ENCODE measurements around the gene PSTPIP1. TPM values are rescaled to one million over a fixed set of nuclear protein-coding genes. Genes with fewer than 3 reads are reported as not detected.

Gene PSTPIP1
- total and polyA plus RNA-seq, 2 of the 13 experiments (the other 11 are each of a cell fraction or from before 2014, with no cell fraction given) = 4.4 to 8.7 TPM

DNA sequence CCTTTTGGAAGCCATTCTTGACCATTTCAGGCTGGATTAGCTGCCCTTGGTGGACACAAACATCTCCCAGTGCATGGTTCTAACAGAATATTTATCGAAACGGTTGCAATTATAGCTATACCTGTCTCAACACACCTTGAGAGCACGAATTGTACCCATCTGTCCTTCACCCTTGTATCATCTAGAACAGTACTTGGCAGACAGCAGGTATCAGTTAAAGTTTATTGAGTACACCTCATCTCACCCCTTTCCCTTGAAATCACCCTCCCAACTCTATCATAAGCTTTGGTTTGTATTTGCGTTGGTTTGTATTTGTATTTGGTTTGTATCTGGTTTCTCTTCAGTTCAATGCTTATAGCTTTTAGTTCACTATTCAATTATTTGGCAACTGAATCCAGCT is 63.5 kb downstream of the PSTPIP1 start (continued):
- TF ChIP-seq, protein P1, sequence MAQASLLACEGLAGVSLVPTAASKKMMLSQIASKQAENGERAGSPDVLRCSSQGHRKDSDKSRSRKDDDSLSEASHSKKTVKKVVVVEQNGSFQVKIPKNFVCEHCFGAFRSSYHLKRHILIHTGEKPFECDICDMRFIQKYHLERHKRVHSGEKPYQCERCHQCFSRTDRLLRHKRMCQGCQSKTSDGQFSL (CRISPR knock-in tag; IDR thresholded peaks at IDR 0.05) = no peak
- TF ChIP-seq PTBP1 (IDR thresholded peaks at IDR 0.05; ENCODE audit: low read depth, low read length, poor library complexity, severe bottlenecking) (no peak), ZBTB20 (CRISPR knock-in tag; IDR thresholded peaks at IDR 0.05; ENCODE audit: borderline replicate concordance, low read depth) (no peak), GZF1 (CRISPR knock-in tag; IDR thresholded peaks at IDR 0.05) (no peak), CAMTA2 (CRISPR knock-in tag; IDR thresholded peaks at IDR 0.05; ENCODE audit: borderline replicate concordance) (no peak)

DNA sequence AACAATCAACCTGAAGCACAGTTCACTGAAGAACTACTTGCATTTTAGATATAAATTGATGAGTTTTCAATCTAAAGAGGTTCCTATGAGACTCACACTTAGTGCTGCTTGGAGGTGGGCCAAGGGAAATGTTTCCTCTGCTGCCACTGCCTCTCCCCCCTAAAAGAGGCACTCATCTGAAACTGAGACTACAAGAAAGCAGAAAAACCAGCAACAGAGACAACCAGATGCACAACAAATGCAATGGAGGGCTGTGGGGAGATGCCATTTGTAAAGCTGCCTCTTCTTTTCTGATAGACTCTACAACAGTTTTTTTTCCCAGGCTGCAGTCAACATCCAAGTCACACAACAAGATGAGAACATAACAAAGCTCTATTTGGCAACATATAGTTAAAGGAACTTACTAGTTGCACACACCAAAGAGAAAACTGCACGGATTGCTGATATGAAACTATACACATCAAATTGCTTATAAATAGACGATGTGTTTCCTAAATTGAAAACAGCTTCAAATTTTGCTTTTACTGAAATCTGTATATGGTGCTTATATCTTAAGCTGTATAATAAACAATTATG is 64.9 kb downstream of the PSTPIP1 start:
- Histone ChIP-seq H3K27me3 (ENCODE audit: control insufficient read depth in 1 of 2, insufficient read depth in 2 of 2, low read length in 2 of 2) (no peaks in the 10 kb centered on the region), H3K4me2 (ENCODE audit: low read depth, low read length) (no peak overlapping the region), H2AFZ (ENCODE audit: low read length) (no peak overlapping the region), H3K9me3 (ENCODE audit: low read length) (no peaks in the 10 kb centered on the region), H4K20me1 (ENCODE audit: insufficient read depth, low read length) (peaks cover 17% of the 10 kb centered on the region), H3K79me2 (ENCODE audit: insufficient read depth, low read length) (peaks cover 17% of the 10 kb centered on the region), H3K36me3 (replicated peaks in 1 of 2; ENCODE audit: control insufficient read depth in 1 of 2, insufficient read depth in 2 of 2, low read length in 2 of 2) (0 out of 5 replicates have a peak, but pooled peaks cover 1 to 3% of the 10 kb centered on the region in 2 experiments), H3K9ac (ENCODE audit: insufficient read depth, low read depth, low read length) (no peak overlapping the region), H3K4me3 (replicated peaks in 1 of 3; ENCODE audit: insufficient read depth in 1 of 3, low read depth in 2 of 3, low read length in 3 of 3) (no peak overlapping the region), H3K27ac (ENCODE audit: extremely low read length, insufficient read depth, low read length) (no peak overlapping the region), H3K4me1 (ENCODE audit: insufficient read depth, low read length) (peaks cover 29% of the 10 kb centered on the region)
- WGBS (ENCODE audit: low lambda C conversion rate) = 96% methylated on average over 2 of the region's 2 CpGs
- ChIA-PET POLR2A (interaction anchor here (2.3 kb wide), 1 partner anchor 11 kb away, joined by 7 read pairs; the partner anchor contains the start of gene TSPAN3), CTCF (ENCODE audit: low intra/inter-chr PET ratio, low total read pairs) (no interaction called here)
- in situ Hi-C loops (cut with HindIII; ENCODE audit: extremely low pct_ligation_motif_present, low pct_unique_long_range_greater_than_20kb) = no loop called here
- FAIRE-seq (no peak), ATAC-seq (no peak), DNase-seq (ENCODE audit: low spot score) (no peak)
- TF ChIP-seq SMARCE1 (IDR thresholded peaks at IDR 0.05; ENCODE audit: borderline replicate concordance) (no peak), ZNF510 (CRISPR knock-in tag; IDR thresholded peaks at IDR 0.05; ENCODE audit: low read depth) (no peak), HMG20A (CRISPR knock-in tag; IDR thresholded peaks at IDR 0.05; ENCODE audit: borderline replicate concordance) (no peak), NFE2 (CRISPR knock-in tag; IDR thresholded peaks at IDR 0.05) (no peak), ZNF761 (CRISPR knock-in tag; conservative IDR thresholded peaks at IDR 0.05) (no peak)
- TF ChIP-seq, protein P2, sequence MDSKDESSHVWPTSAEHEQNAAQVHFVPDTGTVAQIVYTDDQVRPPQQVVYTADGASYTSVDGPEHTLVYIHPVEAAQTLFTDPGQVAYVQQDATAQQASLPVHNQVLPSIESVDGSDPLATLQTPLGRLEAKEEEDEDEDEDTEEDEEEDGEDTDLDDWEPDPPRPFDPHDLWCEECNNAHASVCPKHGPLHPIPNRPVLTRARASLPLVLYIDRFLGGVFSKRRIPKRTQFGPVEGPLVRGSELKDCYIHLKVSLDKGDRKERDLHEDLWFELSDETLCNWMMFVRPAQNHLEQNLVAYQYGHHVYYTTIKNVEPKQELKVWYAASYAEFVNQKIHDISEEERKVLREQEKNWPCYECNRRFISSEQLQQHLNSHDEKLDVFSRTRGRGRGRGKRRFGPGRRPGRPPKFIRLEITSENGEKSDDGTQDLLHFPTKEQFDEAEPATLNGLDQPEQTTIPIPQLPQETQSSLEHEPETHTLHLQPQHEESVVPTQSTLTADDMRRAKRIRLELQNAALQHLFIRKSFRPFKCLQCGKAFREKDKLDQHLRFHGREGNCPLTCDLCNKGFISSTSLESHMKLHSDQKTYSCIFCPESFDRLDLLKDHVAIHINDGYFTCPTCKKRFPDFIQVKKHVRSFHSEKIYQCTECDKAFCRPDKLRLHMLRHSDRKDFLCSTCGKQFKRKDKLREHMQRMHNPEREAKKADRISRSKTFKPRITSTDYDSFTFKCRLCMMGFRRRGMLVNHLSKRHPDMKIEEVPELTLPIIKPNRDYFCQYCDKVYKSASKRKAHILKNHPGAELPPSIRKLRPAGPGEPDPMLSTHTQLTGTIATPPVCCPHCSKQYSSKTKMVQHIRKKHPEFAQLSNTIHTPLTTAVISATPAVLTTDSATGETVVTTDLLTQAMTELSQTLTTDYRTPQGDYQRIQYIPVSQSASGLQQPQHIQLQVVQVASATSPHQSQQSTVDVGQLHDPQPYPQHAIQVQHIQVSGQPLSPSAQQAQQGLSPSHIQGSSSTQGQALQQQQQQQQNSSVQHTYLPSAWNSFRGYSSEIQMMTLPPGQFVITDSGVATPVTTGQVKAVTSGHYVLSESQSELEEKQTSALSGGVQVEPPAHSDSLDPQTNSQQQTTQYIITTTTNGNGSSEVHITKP (CRISPR knock-in tag; IDR thresholded peaks at IDR 0.05; ENCODE audit: low read depth) = no peak
- TF ChIP-seq, protein P3, sequence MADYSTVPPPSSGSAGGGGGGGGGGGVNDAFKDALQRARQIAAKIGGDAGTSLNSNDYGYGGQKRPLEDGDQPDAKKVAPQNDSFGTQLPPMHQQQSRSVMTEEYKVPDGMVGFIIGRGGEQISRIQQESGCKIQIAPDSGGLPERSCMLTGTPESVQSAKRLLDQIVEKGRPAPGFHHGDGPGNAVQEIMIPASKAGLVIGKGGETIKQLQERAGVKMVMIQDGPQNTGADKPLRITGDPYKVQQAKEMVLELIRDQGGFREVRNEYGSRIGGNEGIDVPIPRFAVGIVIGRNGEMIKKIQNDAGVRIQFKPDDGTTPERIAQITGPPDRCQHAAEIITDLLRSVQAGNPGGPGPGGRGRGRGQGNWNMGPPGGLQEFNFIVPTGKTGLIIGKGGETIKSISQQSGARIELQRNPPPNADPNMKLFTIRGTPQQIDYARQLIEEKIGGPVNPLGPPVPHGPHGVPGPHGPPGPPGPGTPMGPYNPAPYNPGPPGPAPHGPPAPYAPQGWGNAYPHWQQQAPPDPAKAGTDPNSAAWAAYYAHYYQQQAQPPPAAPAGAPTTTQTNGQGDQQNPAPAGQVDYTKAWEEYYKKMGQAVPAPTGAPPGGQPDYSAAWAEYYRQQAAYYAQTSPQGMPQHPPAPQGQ (CRISPR knock-in tag; IDR thresholded peaks at IDR 0.05; ENCODE audit: borderline replicate concordance) = no peak
- TF ChIP-seq, protein P4, sequence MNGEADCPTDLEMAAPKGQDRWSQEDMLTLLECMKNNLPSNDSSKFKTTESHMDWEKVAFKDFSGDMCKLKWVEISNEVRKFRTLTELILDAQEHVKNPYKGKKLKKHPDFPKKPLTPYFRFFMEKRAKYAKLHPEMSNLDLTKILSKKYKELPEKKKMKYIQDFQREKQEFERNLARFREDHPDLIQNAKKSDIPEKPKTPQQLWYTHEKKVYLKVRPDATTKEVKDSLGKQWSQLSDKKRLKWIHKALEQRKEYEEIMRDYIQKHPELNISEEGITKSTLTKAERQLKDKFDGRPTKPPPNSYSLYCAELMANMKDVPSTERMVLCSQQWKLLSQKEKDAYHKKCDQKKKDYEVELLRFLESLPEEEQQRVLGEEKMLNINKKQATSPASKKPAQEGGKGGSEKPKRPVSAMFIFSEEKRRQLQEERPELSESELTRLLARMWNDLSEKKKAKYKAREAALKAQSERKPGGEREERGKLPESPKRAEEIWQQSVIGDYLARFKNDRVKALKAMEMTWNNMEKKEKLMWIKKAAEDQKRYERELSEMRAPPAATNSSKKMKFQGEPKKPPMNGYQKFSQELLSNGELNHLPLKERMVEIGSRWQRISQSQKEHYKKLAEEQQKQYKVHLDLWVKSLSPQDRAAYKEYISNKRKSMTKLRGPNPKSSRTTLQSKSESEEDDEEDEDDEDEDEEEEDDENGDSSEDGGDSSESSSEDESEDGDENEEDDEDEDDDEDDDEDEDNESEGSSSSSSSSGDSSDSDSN (CRISPR knock-in tag; IDR thresholded peaks at IDR 0.05) = no peak
- BruUV-seq (replicated peaks) = no TSS peak
- intact Hi-C loops (cut with micrococcal nuclease; ENCODE audit: unreplicated experiment) = no loop called here

Measured in HepG2 (cell line).